ENCODE measurements around the gene OR10G3.

OR10G3 gene

DNA sequence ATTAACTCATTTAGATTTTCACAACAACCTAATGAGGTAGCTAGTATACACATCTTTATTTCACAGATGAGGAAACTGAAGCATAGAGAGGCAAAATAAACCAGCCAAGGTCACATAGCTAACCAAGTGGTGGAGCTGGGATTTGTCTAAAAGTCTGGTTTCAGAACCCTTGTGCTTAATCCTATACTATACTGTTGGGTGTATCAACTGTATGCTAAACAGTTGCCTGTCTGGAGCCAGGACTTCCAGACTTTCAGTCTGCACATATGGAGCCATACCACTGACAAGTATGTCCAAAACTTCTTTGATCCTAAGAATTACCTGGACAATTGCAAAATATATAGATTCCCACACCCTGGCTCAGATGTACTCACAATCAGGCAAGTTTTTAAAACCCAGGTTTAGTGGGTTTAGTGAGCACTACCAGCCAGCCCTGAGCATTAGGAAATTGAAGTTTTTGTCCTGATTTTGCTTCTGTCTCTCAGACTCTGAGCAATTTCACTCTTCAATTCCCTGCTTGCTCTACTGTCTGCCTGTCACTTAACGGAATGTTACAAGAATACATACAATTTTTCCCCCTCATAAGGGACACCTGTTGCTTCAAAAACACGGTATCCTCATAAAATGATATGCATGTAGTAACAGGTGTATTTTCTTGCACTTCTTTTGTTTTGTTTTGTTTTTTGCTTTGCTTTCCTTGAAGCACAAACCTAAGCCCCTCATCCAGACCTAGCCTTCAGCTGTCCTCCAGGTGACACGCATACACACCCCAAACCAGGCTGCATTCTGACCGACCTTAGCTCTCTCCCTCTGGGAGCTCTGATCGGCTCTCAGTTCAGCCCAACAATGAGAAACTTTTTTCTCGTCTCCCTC, 44.1 kb downstream of the OR10G3 start:
- no peak for DNase-seq (ENCODE audit: low read depth, low spot score)

DNA sequence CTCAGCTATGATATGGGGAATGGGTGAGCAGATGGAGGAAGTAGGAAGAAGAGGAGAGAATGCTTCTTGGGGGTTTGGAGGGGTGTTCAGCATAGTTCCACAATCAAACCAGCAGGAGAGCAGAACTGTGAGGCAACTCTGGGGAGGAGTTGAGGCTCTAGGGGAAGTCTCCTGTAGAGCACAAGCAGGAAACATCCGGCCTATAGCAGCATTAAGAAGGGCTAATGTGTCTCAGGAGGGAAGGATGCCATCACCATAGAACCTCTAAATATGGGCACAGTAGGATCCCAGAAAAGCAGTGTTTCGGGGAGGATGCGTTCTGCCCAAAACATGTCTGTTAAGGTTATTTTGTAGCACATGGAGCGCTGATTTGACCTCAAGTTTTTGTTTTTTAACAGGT, 45.3 kb downstream of the OR10G3 start:
- DNase-seq (ENCODE audit: low read depth, low spot score) = no peak

DNA sequence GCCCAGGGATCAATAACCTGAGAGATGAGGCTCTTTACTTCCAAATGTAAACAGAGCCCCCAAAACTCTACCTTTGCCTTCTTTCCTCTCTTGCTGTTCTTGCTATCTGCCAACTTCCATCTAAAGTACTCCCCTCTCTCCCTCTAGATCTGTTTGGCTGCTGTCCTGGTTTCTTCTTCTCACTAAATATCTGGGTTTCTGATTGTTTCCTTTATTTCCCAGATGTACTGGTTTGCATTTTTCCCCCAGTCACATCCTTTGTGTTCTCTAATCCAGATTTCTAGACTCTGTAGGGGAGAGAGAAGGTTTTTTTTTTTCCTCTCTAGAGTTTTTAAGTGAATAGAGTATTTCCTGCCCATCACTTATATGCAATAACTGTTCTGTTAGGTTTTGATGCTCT, 46.6 kb downstream of the OR10G3 start:
- DNase-seq (ENCODE audit: low read depth, low spot score) = no peak

DNA sequence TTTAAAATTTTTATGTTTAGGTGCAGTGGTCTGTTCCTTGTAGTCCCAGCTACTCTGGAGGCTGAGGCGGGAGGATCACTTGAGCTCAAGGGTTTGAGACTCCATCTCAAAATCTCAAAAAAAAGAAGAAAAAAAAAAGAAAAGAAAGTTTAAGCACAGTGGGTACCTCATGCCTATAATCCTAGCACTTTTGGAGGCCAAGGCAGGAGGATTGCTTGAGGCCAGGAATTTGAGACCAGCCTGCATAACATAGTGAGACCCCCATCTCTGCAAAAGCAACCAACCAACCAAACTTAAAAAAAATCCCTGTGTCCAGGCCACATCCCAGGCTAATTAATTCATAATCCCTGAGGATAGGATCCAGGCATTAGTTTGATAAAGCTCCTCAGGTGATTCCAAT, 50.4 kb downstream of the OR10G3 start:
- DNase-seq (ENCODE audit: low read depth, low spot score) = no peak

DNA sequence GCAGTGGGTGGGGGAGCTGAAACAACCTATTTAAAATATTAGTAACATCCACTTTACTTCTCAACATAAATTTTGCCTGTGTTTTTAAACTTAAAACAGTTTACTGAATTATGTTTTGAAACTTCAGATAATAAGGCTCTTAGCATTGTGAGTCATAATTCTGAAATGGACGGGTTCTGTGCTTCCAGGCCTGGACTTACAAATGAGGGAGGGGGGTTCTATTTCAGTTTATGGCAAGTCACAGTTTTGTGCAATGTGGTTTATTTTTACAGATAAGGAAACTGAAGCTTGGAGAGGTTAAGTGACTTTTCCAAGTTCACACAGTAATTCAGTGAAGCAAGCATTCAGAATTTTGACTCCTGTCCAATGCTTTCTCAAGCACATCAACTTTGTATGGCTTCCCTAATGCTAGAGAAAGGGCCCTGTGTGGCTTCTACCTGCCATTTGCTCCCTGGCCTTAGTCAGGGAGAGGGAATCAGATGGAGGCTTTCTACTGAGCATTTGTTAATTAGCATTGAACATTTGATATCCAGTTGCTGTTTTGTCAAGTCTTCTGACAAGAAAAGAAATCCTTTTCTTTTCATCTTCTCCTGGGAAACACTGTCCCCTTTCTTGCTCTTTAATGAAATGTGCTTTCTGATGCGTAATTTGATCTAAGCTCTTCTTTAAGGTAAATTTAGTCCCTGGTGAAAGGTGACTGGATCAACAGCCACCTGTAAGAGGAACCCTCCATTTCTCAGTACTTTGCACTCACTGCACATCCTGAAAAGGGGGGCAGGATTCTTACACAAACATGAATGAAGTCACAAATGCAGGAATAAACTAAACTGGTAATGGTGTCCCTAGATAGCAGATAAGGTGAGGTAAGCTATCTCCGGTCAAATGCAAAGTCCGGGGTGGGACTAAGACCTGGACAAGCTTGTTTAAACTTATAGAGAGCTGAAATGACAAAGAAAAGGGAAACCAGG, 51.2 kb downstream of the OR10G3 start:
- no peak for DNase-seq (ENCODE audit: low read depth, low spot score)

DNA sequence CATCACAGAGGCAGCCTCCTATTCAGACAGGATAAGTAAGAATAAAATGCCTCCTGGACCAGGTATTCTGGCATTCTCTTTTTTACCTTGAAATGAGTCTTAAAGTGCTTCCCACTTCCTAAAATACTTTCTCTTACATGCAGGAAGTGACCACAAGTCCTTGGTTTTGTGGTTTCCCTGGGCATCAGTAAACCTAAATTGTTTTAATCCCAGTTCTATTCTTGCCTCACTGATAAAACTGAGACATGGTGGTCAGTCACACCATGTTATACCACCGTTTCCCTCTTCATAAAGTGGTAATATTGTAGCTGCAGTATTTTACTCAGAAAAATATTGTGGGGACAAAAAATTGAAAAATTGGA, 52.6 kb downstream of the OR10G3 start:
- no peak for DNase-seq (ENCODE audit: low read depth, low spot score)

DNA sequence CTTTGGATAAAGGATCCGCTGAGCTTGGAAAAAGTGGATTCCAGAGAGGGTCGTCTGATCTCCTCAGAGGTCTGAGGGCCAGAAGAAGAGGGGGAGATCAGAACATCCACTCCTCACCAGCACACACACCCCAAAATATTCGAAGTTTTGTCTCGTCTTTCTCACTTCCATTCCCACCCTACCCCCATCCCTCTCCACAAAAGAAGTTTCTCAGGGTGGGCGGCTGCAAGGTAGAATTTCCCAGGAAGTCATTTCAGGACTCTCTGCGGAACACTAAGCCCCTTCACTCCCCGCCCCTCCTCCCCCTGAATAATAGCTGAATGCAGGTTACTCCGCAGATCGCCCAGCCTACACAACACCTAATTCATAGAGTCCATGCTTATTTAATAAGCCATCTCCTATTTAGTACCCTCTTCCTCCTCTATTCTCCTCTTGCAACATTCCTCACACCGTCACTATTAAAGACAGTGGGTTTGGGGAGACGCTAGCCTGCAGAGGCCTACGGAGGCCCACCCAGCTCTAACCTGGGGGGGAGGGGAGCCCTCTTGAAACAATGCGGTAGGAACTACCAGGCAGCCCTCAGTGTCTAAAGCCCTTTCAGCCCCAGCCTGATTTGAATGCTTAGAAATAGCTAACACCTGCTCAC, 53.1 kb downstream of the OR10G3 start:
- DNase-seq (ENCODE audit: low read depth, low spot score) = no peak

DNA sequence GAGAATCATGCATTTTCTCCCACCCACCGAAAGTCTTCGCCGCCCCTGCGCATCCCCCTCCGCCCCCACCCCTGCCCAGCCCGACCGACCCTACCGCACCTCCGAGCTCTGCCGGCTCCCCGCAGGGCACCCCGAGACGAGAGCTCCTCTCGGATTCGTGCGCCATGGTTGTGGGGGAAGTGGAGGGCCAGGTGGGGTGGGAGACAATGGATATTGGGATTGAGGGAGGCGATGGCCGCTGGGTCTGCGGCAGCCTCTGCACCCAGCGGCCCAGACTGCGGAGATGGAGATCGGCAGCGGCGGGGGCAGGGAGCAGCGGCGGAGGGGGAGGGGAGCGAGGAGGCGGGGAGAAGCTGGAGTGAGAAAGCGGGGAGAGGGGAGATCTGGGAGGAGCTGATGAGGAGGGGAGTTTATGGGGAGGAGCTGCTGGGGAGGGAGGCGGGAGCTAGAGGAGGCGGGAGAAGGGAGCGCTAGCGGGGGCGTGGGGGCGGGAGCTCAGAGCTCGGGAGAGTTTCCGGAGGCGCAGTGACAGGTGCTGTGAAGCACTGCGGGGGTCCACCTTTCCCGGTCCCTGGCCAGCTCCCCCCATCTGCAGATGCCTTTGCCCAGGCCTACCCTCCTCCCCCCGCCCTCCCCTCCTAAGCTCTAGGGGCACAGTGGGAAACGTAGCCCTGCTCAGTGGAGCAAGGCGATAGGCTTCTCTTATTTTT, 53.8 kb downstream of the OR10G3 start, which contains the start of gene SALL2:
TSS of gene SALL2 (minus strand) at position 385 of the 710 bp plus-strand sequence. CDS start at position 166, 219 bp downstream.
- DNase-seq (ENCODE audit: low read depth, low spot score) = peak; percentile 96

DNA sequence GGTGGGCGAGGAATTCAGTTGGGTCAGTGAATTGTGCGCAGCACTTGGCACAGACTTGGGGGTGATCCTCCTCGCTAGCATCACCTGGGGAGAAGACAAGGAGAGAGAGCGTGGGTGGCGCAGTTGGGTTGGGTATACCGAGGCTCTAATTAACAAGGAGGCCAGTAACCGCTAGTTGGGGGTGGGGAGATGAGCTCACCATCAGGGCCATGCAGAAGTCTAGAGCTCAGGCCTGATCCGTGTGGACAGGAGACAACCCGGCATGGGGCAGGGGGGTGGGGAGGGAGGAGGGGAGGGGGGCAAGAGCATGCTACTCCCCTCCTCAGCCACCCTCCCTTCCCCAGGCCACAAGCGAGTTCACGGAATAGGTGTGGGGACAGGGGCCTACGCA, 54.3 kb downstream of the OR10G3 start:
- DNase-seq (ENCODE audit: low read depth, low spot score) = no peak

DNA sequence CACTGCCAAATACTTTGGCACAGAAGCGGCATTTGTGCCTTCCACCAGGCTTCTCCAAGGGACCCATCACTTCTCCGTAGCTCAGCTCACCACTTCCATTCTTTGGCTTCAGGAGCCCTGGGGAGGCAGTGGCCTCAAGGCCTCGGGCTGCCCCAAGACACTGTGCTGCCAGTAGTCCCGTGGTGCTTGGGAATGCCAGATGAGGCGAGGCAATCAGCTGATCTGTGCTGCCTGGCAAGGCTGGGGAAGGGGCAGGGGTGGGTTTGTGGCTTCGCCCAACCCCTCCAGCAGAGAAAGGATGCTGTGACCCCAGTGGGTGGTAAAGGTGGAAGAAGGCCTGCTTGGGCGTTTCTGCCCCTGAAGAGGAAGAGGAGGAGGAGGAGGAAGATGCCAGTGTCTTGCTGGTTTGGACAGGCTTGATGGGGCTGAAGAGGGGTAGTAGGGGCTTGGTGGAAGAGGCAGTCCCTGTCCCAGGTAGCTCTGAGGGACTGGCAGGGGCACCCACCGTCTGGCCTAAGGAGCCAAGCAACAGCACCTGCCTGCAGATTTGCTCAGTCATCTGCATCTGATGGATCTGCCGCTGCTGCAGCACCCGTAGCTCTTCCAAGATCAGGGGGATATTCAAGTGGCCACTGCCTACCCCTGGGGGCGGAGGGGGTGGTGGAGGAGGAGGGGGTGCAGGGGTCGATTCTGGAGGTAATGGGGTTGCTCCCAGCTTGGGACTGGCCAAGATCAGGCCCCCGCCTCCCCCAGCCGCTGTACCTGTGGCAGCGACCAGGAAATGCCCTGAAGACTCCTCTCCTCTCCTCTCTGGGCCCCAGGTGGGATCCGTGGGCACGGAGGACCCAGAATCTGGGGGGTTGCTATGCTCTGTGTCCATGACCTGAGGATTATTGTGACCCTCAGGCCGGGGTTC, 55.0 kb downstream of the OR10G3 start:
- no peak for DNase-seq (ENCODE audit: low read depth, low spot score)

DNA sequence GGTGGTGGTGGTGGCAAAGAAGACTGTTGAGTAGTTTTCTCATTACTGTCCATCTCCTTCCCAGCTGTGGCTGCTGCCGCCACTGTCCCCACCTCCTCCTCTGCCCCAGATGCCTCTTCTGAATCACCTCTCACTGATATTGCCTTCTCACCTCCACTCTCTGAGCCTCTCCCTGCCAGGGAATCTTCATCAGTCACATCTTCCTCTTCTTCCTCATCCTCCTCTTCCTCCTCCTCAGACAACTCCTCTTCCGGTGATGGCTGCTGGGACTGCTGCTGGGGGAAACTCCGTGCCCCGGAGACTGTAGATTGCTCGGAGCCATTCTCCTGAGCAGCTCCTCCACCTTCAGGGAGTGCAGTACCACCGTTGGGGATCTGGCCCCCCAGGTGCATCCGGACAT, 56.7 kb downstream of the OR10G3 start:
- DNase-seq (ENCODE audit: low read depth, low spot score) = no peak

DNA sequence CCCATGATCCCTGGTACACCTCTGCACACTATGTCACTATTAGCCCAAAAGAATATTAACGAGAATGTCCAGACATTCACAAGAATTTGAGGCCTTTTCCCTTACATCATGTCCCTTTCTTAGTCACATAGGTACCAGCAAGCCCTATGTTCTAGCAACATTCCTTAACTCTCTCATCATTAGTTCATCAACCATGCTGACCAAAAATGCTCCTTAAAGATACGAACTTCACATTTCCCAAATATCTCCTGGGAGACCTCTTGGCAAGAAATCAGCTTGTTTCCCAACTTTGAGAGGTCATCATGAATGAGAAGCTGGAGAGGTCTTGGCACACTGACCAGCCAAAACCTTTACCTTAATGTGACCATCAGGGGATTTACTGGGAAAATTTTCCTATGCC, 58.4 kb downstream of the OR10G3 start:
- DNase-seq (ENCODE audit: low read depth, low spot score) = no peak

DNA sequence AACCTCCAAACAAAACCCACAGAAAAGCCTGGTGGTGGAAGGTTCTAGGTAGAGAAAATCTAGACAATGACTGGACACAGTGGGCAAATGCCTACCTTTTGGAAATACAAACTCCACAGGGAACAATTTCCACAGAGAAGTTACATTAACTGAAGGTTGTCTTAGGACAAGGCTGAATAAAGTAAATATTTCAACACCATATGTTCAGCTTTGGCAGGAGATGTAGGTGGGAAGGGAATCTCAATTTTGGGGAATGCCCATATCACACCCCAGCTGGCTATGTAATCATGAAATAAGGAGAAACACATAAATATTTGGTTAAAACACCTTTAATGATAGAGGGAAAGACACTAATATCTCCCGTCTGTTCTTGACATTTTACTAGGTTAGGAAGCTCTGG, 59.1 kb downstream of the OR10G3 start:
- no peak for DNase-seq (ENCODE audit: low read depth, low spot score)

DNA sequence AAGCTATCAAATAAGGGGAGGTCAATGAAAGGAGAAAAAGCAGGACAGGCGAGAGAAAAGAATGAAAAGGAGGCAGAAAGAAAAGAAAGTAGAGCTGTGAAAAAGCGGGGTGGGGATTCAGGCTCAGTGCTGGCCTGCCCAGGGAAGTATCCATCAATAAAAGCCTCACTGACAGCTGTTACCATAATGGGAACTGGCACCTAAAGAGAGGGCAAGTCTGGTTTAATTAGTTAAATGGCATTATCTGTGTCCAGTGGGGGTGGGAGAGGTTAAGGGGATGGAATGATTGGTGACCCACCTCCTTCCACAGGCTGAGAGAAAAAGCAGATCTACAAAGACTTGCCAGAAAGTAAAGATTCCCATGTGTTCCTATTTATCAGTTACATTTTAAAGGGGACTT, 61.2 kb downstream of the OR10G3 start:
- no peak for DNase-seq (ENCODE audit: low read depth, low spot score)

Data from iPS DF 19.7 (cell line).